NCI-H146 treated with DMSO at 0.1 percent for 48 hours (cell line): Measurements from ENCODE around the gene USP12.
"Not testable (repeated sequence)": the region's sequence is repeated elsewhere in the genome, so short reads cannot be mapped to it uniquely, and the experiment has no call there.

Experiments used
- DNase-seq: peaks from one replicate; lab custom pipeline; 2025; ENCODE audit not compliant: unreplicated experiment; lab: John Stamatoyannopoulos, UW

Gene USP12

DNA sequence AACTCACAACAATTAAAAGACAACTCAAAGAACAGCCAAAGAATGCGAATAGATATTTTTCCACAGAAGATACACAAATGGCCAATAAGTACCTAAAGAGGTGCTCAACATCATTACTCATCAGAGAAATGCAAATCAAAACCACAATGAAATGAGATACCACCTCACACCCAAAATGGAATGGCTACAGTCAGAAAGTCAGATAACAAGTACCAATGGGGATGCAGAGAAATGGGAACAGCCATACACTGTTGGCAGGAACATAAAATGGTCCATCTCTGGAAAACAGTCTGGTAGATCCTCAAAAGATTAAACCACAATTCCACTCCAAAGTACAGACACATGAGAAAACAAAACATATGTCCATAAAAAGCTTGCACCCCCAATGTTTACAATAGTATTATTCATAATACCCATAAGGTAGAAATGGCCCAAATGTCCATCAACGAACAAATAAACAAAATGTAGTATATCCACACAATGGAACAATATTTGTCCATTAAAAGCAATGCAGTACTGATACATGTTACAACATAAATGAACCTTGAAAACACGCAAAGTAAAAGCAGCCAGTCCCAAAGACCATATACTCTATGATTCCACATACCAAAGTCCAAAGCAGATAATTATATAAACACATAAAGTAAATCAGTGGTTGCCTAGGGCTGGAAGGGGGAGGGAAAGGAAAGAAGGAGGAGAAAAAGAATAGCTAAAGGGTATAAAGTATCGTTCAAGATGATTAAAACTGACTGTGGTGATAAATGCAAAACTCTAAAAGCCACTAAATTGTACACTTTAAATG, 19.6 kb downstream of the USP12 start:
- DNase-seq: no peak

DNA sequence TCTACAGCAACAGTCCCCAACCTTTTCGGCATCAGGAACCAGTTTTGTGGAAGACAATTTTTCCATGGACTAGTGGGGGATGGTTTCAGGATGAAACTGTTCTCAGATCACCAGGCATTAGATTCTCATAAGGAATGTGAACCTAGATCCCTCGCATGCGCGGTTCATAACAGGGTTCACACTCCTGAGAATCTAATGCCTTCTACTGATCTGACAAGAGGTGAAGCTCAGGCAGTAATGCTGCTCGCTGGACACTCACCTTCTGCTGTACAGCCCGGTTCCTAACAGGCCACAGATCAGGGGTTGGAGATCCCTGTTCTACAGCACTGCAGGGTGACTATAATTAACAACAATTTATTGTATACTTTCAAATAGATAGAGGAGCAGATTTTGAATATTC, 21.9 kb downstream of the USP12 start:
- DNase-seq: no peak

DNA sequence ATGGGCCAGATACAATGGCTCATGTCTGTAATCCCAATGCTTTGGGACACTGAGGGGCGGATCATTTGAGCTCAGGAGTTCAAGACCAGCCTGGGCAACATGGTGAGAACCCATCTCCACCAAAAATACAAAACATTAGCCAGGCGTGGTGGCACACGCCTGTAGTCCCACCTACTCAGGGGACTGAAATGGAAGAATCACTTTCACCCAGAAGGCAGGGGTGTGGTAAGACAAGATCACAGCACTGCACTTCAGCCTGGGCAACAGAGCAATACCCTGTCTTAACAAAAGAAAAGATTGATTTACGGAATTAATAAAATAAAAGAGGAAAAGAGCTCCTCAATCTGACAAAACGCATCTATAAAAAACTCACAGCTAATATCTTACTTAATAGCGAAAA, 22.7 kb downstream of the USP12 start:
- DNase-seq: no peak

DNA sequence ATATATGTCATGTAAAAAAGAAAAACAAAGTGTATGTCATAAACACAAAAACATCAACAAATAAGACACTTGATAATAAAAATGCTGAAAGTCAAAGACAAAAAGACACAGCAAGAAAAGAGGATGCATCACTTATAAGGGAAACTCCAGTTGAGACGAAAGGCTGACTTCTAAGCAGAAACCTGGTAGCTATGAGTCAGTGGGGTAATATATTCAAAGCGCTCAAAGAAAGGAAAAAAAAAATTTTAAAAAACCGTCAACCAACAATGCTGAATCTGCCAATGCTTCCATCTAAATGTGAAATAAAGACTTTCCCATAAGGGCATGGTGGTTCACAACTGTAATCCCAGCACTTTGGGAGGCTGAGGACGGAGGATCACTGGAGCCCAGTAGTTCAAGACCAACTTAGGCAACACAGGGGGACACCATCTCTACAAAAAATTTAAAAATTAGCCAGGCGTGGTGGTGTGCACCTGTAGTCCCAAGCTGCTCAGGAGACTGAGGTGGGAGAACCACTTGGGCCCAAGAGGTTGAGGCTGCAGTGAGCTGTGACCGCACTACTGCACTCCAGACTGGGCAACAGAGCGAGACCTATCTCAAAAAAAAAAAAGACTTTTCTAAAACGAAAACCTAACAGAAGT, 24.0 kb downstream of the USP12 start:
- no peak for DNase-seq

DNA sequence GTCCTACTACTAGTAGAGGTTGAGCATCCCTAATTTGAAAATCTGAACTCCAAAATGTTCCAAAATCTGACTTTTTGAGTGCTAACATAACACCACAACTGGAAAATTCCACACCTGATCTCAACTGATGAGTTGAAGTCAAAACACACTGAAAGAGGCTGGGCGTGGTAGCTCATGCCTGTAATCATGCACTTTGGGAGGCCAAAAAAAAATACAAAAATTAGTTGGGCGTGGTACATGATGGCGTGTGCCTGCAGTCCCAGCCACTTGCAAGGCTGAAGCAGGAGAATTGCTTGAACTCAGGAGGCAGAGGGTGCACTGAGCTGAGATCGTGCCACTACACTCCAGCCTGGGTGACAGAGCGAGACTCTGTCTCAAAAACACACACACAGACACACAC, 29.9 kb downstream of the USP12 start:
- DNase-seq: no peak

DNA sequence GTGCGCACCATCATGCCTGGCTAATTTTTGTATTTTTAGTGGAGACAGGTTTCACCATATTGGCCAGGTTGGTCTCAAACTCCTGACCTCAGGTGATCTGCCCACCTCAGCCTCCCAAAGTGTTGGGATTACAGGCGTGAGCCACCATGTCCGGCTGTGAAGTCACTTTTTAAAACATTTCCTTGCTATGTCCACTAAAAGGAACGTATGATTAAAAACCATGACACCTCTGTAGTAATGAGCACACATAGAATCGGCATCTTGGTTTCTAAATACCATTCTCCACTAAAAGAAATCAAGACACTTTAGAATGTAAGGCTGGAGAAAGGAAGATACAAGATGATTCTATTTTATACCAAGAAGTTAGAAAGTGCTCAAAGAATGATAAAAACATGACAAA, 30.5 kb downstream of the USP12 start:
- not testable (repeated sequence) for DNase-seq

DNA sequence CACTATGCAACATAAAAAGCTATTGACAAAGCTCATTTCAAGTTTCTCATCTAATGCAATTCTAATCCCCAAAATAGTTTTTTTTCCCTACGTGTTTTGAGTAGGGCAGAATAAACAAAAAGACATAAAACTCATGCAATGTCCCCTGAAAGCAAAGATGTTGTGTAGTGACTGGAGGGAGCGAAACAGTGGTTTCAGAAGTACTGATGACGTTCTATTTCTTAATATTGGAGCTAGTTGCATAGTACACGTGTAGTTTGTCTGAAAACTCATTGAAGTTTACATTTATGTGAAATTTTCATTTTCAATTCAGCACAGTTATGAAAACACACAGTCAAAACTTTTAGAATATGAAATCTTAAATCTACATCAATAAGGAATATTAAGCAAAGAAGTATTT, 31.6 kb downstream of the USP12 start:
- DNase-seq: no peak

DNA sequence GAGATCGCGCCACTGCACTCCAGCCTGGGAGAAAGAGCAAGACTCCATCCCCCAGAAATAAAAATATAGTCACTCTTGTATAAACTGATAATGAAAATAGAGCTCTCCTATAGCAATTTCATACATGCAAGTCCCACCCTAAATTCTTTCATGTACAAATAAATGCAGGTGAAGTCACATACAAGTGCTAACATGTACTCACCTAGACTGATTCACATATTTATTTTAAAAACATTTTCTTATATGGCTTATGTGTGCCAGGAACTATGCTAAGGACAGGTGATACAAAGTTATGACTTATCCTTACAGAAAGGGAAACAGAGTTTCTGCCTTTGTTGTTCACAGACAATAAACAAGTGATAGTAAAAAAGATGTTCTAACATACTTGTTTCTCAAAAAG, 32.0 kb downstream of the USP12 start:
- DNase-seq: no peak

DNA sequence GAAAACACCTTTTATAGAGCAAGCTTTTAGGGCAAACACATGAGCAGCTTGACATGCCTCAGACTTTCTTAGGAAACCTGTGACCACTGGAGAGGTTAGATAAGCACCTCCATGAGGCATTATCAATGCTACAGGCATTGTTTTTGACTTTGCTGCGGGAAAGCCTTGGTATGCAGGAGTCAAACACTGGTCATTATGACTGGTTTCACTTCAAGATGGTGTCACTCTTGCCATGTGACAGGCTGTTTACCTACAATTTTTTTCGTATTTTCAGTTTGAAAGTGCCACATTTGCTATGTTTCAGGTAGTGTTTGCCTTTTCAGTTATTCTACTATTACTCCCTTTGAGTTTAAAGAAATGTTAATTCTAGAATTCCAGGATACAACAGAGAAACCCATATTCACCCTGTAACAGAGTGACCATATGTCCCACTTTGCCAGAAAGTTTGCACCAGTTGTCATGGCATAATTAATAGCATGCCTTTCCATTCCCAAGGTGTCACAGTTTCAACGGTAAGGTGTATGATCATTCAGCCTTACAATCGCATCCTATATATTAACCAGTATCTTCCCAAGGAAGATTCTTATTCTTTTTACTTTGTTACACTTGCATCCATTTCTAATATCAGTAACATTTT, 33.0 kb downstream of the USP12 start:
- no peak for DNase-seq

DNA sequence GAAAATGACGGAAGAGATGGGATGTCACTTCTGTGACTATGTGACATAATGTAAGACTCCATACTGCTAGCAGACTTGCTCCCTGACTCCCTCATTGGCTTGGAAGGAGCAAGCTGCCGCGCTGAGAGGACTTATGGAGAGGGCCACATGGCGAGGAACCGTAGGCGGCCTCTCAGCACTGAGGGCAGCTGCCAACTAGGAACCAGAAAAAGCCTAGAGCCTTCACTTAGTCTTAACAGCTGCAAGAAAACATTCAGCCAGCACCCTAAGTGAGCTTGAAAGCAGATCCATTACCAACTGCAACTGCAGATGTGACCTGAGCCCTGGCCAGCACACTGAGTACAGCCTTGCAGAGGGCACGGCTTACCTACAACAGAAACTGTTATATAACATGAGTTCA, 33.9 kb downstream of the USP12 start:
- DNase-seq: no peak

DNA sequence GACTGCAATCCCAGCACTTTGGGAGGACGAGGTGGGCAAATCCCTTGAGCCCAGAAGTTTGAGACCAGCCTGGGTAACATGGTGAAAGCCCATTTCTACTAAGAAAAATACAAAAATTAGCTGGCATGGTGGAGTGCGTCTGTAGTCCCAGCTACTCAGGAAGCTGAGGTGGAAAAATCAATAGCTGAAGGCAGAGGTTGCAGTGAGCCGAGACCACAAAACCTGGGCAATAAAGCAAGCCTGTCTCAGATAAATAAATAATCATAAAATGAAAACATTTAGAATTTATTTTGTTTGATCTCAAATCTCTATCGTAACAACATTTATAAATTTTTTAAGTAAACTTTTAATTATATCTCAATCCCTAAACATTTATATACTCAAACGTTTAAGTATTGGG, 36.6 kb downstream of the USP12 start:
- no peak for DNase-seq

DNA sequence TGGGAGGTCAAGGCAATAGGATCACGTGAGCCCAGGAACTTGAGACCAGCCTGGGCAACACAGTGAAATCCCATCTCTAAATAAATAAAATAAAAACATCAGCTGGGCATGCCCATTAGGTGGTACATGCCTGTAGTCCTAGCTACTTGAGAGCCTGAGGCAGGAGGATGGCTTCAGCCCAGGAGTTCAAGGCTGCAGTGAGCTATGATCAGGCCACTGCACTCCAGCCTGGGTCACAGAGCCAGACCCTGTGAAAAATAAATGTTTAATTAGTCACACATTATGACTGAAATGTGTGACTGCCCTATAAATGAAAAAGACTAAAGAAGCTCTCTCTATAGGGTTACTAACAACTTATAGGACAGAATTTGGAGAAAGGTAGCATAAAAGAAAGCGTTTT, 37.7 kb downstream of the USP12 start:
- no peak for DNase-seq

DNA sequence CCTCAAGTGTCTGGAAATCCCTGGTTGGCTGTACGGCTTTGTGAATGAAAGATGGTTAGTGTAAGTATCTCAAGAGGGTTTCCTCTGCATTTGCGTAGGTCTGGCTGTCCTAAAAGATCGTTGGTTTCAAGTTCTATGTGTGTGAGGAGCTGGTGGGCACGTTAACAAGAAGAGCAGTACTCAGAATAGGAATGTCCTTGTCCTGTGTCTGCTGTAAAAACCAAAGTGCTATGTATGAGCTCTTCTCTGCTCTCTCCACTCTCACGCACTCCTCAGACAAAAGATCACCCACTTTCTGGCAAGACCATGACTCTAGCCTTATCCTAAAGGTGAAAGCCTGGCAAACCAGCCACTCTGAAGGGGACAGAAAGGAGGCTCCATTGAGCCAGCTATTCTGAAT, 39.1 kb downstream of the USP12 start:
- DNase-seq: no peak

DNA sequence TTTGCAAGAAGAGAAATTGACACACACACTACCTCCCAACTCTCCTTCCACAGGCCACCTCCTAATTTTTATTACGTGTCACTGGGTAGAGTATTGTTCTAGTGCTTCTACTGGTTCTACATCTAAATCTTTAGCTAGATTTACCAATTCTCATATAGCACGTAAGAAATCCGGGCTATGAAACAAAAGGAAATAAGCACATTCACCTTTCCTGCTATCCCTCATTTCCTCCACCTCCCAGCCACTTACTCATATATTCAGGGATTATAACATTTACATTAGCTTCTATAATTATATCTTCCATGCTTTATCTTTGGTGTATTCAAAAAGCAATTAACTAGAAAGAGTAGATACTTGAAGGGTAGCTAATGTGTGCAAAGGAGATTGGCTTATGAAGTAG, 39.7 kb downstream of the USP12 start:
- DNase-seq: no peak

DNA sequence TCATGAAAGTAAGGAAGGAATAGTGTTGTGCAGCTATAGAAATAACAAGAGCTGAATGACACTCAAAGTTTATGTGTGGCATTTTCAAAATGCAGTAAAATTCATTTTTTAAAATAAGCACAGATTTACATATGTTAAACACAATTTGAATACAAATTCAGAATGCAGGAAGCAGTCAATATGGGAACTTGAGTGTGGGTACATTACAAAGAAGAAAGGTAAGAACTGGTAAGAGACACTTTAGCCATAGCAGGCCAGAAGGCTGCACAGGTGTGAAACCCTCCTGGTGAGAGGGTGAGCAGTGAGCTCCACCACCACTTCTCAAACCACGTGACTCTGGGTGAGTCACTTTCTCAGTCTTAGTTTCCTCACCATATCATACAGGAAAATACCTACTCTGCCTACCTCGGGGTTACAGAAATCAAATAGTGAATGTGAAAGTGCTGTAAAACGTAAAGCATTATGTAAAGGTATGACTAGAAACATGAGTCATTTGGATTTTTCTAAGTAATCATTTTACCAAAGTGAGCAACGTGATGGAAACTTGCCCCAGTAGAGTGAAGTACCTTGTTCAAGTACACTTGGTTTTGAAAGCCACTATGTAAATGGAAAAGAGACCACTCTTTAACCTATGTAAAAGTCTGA, 40.5 kb downstream of the USP12 start:
- DNase-seq: no peak

DNA sequence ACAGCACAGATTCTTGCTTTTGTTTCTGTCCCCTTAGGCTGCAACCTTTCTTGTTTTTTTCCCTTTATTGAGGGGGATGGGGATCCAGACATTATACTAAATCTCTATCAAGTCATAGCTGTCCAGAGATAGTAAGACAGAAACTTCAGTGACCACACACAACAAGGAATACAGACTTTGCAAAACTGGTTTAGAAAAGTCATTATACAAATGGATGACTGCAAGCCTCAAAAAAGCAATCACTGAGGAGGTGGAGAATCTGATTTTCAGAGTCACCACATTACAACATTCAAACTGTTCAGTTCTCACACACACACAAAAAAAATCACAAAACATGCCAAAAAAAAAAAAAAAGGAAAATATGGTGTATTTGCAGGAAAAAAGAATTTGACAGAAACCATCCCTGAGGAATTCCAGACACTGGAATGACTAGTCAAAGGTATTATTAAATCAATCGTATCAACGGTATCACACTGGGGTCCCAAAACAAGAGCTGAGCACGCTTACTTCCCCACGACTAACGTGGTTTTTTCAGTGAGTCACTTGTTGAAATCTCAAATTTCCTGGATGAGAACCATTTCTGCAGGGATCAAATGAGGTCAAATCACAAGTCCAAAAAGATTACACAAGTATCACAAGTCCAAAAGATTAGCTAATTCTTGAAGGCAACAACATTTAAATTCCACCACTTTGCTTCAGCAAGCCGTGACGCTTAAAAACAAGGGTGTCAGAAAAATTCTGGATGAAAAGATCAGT, 41.2 kb downstream of the USP12 start:
- no peak for DNase-seq

DNA sequence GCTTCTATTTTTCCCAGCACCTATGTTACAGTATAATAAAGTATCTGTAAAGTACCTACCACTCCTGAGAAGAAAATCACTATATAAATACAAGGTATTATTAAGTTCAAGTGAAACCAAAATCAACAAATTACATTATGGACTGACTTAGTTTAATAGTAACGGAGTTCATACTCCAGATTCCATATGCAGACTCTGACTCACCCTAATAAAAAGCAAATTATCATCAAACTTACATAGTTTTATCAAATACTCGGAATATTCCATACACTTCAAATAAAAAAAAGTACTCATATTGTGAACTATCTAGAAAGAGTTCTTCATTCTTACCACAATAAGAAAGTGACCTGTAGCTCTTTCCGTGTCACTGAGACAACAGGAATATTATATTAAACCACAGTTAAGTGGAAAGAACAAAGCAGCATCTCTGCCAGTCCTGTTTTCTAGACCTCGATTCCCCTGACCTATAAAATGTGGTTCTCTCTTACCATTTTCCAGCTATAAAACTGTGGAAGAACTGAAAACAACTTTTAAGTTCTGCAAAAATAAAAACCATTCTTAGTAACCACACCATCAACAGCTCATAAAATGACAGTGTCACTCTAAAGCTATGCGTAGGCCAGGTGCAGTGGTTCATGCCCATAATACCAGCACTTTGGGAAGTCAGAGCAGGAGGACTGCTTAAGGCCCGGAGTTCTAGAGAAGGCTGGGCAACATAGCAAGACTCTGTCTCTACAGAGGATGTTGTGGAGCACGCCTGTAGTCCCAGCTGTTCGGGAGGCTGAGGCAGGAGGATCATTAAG, 42.6 kb downstream of the USP12 start:
- no peak for DNase-seq

DNA sequence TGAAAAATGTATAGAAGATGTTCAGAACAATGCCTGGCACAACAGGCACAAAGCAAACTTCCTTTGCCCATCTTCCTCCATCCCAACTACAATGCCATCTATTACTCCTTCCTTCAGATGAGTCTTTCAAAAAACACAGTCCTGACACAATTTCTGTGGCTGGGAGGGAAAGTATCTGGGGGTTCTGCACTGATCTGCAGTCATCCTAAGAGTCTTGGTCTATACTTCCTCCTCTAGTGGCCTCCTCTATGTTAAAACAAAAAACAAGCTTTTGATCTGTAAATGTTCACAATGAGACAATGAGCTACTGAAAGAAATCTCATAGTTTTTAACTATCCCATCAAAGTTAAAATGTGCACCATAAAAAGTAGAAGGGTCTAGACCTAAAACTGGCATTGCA, 44.8 kb downstream of the USP12 start:
- DNase-seq: no peak

DNA sequence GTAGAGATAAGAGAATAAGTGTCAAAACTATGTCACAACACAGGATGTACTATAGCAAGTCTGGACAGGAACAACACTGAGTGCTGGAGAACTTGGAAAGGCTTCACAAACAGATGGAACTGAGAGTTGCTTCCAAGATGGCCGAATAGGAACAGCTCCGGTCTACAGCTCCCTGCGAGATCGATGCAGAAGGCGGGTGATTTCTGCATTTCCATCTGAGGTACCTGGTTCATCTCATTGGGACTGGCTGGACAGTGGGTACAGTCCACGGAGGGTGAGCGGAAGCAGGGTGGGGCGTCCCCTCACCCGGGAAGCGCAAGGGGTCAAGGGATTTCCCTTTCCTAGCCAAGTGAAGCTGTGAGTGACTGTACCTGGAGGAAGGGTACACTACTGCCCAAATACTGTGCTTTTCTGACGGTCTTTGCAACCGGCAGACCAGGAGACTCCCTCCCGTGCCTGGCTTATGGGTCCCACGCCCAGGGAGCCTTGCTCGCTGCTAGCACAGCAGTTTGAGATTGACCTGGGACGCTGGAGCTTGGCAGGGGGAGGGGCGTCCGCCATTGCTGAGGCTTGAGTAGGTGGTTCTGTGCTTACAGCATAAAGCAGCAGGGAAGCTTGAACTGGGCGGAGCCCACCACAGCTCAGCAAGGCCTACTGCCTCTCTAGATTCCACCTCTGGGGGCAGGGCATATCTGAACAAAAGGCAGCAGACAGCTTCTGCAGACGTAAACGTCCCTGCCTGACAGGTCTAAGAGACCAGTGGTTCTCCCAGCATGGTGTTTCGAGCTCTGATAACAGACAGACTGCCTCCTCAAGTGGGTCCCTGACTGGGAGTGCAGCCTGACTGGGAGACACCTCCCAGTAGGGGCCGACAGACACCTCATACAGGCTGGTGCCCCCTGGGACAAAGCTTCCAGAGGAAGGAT, 46.0 kb downstream of the USP12 start:
- peak; percentile 85 for DNase-seq
